Astrocyte (in vitro differentiated cells and primary cell): ENCODE data around the gene WNT9B. TPM values are rescaled to one million over a fixed set of nuclear protein-coding genes. Genes with fewer than 3 reads are reported as not detected.

Experiments
- DNase-seq: peaks from one replicate; pipeline ENCODE4 v3.0.0-alpha.2; 2010; ENCODE audit warnings: low read depth
- FAIRE-seq: peaks from 2 replicates; lab custom pipeline; 2011; peaks lifted over from hg19 to GRCh38; lab: Jason Lieb, UNC
- H2AFZ ChIP-seq: 2 replicates; pipeline ENCODE4 v1.6.0; 2012; ENCODE audit warnings: low read depth, low read length, inconsistent platforms
- H3K27ac ChIP-seq: 2 replicates; pipeline ENCODE4 v1.5.1; 2011; ENCODE audit warnings: low read depth, low read length, inconsistent platforms
- H3K27me3 ChIP-seq: 2 replicates; pipeline ENCODE4 v1.6.0; 2011; ENCODE audit warnings: low read length, inconsistent platforms; ENCODE audit not compliant: insufficient read depth
- H3K36me3 ChIP-seq: 2 replicates; pipeline ENCODE4 v1.5.1; 2011; ENCODE audit warnings: low read length, inconsistent platforms; ENCODE audit not compliant: insufficient read depth
- H3K4me1 ChIP-seq: 2 replicates; pipeline ENCODE4 v1.5.1; 2011; ENCODE audit warnings: low read length, inconsistent platforms; ENCODE audit not compliant: insufficient read depth
- H3K4me2 ChIP-seq: 2 replicates; pipeline ENCODE4 v1.6.0; 2012; ENCODE audit warnings: low read length, inconsistent platforms
- H3K4me3 ChIP-seq: 2 replicates; pipeline ENCODE4 v1.5.1; 2011; ENCODE audit warnings: low read depth, mild to moderate bottlenecking, low read length, inconsistent platforms; ENCODE audit not compliant: insufficient read depth
- H3K79me2 ChIP-seq: 2 replicates; pipeline ENCODE4 v1.6.0; 2012; ENCODE audit warnings: mild to moderate bottlenecking, low read length, inconsistent platforms; ENCODE audit not compliant: insufficient read depth
- H3K9ac ChIP-seq: 2 replicates; pipeline ENCODE4 v1.6.0; 2012; ENCODE audit warnings: mild to moderate bottlenecking, low read length, inconsistent platforms
- H3K9me3 ChIP-seq: 2 replicates; pipeline ENCODE4 v1.5.1; 2012; ENCODE audit warnings: low read depth, mild to moderate bottlenecking, low read length, inconsistent platforms; ENCODE audit not compliant: insufficient read depth
- H4K20me1 ChIP-seq: 2 replicates; pipeline ENCODE4 v1.6.0; 2012; ENCODE audit warnings: low read length, inconsistent platforms; ENCODE audit not compliant: insufficient read depth
- H3K27ac Mint-ChIP-seq: one replicate; pipeline ENCODE4 v1.8.0; 2021; ENCODE audit warnings: mild to moderate bottlenecking, mixed read lengths; ENCODE audit not compliant: unreplicated experiment
- H3K27me3 Mint-ChIP-seq: one replicate; pipeline ENCODE4 v1.8.0; 2021; ENCODE audit warnings: low read depth, mixed read lengths; ENCODE audit not compliant: unreplicated experiment
- H3K36me3 Mint-ChIP-seq: one replicate; pipeline ENCODE4 v1.8.0; 2021; ENCODE audit warnings: low read depth, mixed read lengths; ENCODE audit not compliant: unreplicated experiment
- H3K4me1 Mint-ChIP-seq: one replicate; pipeline ENCODE4 v1.8.0; 2021; ENCODE audit warnings: low read depth, mixed read lengths; ENCODE audit not compliant: unreplicated experiment
- H3K4me3 Mint-ChIP-seq: one replicate; pipeline ENCODE4 v1.8.0; 2021; ENCODE audit warnings: mild to moderate bottlenecking, moderate library complexity, mixed read lengths; ENCODE audit not compliant: unreplicated experiment
- H3K9me3 Mint-ChIP-seq: one replicate; pipeline ENCODE4 v1.8.0; 2021; ENCODE audit warnings: mild to moderate bottlenecking, mixed read lengths; ENCODE audit not compliant: unreplicated experiment
- EZH2 ChIP-seq: IDR thresholded peaks from 2 replicates; pipeline ENCODE4 v1.6.1; 2012; ENCODE audit warnings: mild to moderate bottlenecking, low read length, inconsistent platforms; ENCODE audit not compliant: insufficient read depth
- total RNA-seq: library from RNA; stranded (reverse); gene quantifications from 2 replicates; pipeline ENCODE4 v1.2.1, GENCODE V29; 2021
- TF ChIP-seq, protein P1 (sequence below): IDR thresholded peaks from 2 replicates; pipeline ENCODE4 v1.5.1; 2011; ENCODE audit warnings: low read depth, mild to moderate bottlenecking, inconsistent platforms, low read length, moderate library complexity; ENCODE audit not compliant: insufficient read depth

Gene WNT9B
- total RNA-seq, 1 donor from 2014 or later: 0.48 TPM

DNA sequence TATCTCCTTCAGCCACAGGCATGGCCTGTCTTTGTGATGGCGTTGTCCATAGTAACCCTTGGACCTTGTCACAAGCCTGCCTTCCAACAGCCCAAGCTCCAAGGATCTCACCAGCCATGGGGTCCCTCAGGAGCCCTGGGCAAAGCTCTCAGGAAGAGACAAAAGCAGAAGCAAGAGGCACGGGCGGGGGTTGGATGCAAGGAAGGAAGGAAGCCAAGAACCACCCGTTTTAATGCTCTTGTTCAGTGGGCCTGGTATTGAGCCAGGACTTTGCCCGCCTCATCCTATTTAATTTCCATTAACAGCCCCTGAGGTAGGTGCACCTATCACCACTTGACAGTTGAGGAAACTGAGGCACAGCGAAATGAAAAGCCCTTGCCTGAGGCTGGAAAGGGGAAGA is 39.3 kb downstream of the WNT9B start:
- no peak overlapping the region for H3K9ac ChIP-seq
- H3K4me3 ChIP-seq: no peak overlapping the region
- no peaks in the 10 kb centered on the region for H3K79me2 ChIP-seq
- H2AFZ ChIP-seq: no peak overlapping the region
- H3K36me3 Mint-ChIP-seq: no peaks in the 10 kb centered on the region
- peaks cover 65% of the 10 kb centered on the region for H3K27me3 Mint-ChIP-seq
- no peaks in the 10 kb centered on the region for H3K36me3 ChIP-seq
- H3K9me3 Mint-ChIP-seq: peaks cover 1% of the 10 kb centered on the region
- no peak overlapping the region for H3K27ac Mint-ChIP-seq
- DNase-seq: no peak
- no peak overlapping the region for H3K4me3 Mint-ChIP-seq
- TF ChIP-seq, protein P1, sequence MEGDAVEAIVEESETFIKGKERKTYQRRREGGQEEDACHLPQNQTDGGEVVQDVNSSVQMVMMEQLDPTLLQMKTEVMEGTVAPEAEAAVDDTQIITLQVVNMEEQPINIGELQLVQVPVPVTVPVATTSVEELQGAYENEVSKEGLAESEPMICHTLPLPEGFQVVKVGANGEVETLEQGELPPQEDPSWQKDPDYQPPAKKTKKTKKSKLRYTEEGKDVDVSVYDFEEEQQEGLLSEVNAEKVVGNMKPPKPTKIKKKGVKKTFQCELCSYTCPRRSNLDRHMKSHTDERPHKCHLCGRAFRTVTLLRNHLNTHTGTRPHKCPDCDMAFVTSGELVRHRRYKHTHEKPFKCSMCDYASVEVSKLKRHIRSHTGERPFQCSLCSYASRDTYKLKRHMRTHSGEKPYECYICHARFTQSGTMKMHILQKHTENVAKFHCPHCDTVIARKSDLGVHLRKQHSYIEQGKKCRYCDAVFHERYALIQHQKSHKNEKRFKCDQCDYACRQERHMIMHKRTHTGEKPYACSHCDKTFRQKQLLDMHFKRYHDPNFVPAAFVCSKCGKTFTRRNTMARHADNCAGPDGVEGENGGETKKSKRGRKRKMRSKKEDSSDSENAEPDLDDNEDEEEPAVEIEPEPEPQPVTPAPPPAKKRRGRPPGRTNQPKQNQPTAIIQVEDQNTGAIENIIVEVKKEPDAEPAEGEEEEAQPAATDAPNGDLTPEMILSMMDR: no peak
- TF ChIP-seq EZH2: no peak
- H3K27ac ChIP-seq: no peak overlapping the region
- peaks cover 67% of the 10 kb centered on the region for H3K27me3 ChIP-seq
- no peaks in the 10 kb centered on the region for H4K20me1 ChIP-seq
- H3K4me2 ChIP-seq: no peak overlapping the region
- no peaks in the 10 kb centered on the region for H3K9me3 ChIP-seq
- H3K4me1 ChIP-seq: no peaks in the 10 kb centered on the region
- no peak for FAIRE-seq
- H3K4me1 Mint-ChIP-seq: peaks cover 5% of the 10 kb centered on the region

DNA sequence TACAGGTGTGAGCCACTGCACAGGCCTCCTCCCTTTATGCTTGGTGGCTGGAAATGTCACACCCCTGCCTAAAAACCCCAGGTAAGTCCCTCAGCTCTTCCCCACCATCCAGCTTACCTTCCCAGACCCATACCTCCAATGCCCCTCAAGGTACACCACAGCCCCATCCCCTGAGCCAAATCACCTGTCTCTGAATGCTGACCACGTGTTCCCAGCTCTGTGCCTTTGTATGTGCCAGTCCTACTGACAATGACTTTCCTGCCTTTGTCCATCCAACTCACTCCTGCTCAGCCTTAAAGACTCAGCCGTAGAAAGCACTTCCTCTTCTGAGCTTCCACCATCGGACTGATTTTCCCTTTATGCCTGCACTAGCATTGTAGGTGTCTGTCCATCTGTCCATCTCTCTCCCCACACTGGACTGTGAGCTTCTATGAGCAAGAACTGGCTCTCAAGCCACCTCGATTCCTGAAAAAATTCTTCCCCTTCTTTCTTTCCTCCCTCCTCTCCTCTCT is 40.9 kb downstream of the WNT9B start:
- Histone ChIP-seq H3K4me2 (no peak overlapping the region), H3K4me3 (no peak overlapping the region), H3K79me2 (no peaks in the 10 kb centered on the region), H3K27me3 (peaks cover 62% of the 10 kb centered on the region), H3K9ac (no peak overlapping the region), H4K20me1 (no peaks in the 10 kb centered on the region), H3K4me1 (no peaks in the 10 kb centered on the region), H3K9me3 (no peaks in the 10 kb centered on the region), H2AFZ (no peak overlapping the region), H3K27ac (no peak overlapping the region), H3K36me3 (no peaks in the 10 kb centered on the region)
- Mint-ChIP-seq H3K27me3 (peaks cover 63% of the 10 kb centered on the region), H3K4me3 (no peak overlapping the region), H3K4me1 (peaks cover 5% of the 10 kb centered on the region), H3K27ac (no peak overlapping the region), H3K36me3 (no peaks in the 10 kb centered on the region), H3K9me3 (peaks cover 1% of the 10 kb centered on the region)
- TF ChIP-seq, protein P1: no peak
- TF ChIP-seq EZH2: no peak
- FAIRE-seq (no peak), DNase-seq (no peak)

DNA sequence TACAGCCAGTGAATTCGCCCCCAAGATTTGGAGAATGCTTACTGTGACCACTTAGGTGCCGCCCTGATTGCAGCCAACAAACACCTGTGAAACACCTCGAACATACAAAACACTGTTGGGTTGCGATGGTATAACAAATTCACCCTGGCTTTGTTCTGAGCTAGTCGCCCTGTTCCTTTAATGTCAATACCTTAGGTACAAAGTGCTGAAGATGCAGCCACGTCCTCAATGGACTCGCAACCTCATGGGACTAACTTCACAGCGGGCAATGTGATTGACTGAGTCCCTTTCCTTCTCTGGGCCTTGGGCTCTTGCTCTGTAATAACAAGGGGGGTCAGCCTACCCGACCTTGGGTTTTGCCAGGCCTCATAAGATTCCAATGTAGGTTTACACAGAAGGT is 42.6 kb downstream of the WNT9B start:
- Histone ChIP-seq H3K4me3 (no peak overlapping the region), H2AFZ (no peak overlapping the region), H3K27ac (no peak overlapping the region), H3K4me2 (no peak overlapping the region), H4K20me1 (no peaks in the 10 kb centered on the region), H3K36me3 (no peaks in the 10 kb centered on the region), H3K79me2 (no peaks in the 10 kb centered on the region), H3K9ac (no peak overlapping the region), H3K4me1 (no peaks in the 10 kb centered on the region), H3K9me3 (no peaks in the 10 kb centered on the region), H3K27me3 (peaks cover 51% of the 10 kb centered on the region)
- Mint-ChIP-seq H3K4me1 (peaks cover 5% of the 10 kb centered on the region), H3K27ac (no peak overlapping the region), H3K9me3 (peaks cover 5% of the 10 kb centered on the region), H3K27me3 (peaks cover 56% of the 10 kb centered on the region), H3K4me3 (no peak overlapping the region), H3K36me3 (no peaks in the 10 kb centered on the region)
- FAIRE-seq (no peak), DNase-seq (no peak)
- TF ChIP-seq, protein P1: no peak
- no peak for TF ChIP-seq EZH2
